Upper lobe of right lung (tissue), 1 donor: ENCODE measurements around the gene POLR3F. TPM values are rescaled to one million over a fixed set of nuclear protein-coding genes. Genes with fewer than 3 reads are reported as not detected.
"Not testable (repeated sequence)": the region's sequence is repeated elsewhere in the genome, so short reads cannot be mapped to it uniquely, and the experiment has no call there.

Source experiments
- ATAC-seq: fragments of 200-7000 bp; cut with Tn5 transposase; one replicate; pipeline ENCODE4 v1.9.1; 2020; ENCODE audit warnings: mild to moderate bottlenecking, moderate library complexity
- DNase-seq: peaks from one replicate; pipeline ENCODE4 v3.0.0-alpha.2; 2020
- H3K27ac ChIP-seq: fragments of 200-600 bp; one replicate; pipeline ENCODE4 v1.8.0; 2022
- H3K27me3 ChIP-seq: fragments of 200-600 bp; one replicate; pipeline ENCODE4 v1.8.0; 2022; ENCODE audit warnings: mild to moderate bottlenecking
- H3K36me3 ChIP-seq: fragments of 200-600 bp; one replicate; pipeline ENCODE4 v1.8.0; 2022
- H3K4me1 ChIP-seq: fragments of 200-600 bp; one replicate; pipeline ENCODE4 v1.8.0; 2022
- H3K4me3 ChIP-seq: fragments of 200-600 bp; one replicate; pipeline ENCODE4 v1.8.0; 2022; ENCODE audit warnings: mild to moderate bottlenecking
- H3K9me3 ChIP-seq: fragments of 200-600 bp; one replicate; pipeline ENCODE4 v1.8.0; 2022
- CTCF ChIP-seq: fragments of 200-600 bp; IDR thresholded peaks from one replicate; pipeline ENCODE4 v1.8.0; 2022; ENCODE audit warnings: antibody characterized with exemption
- intact Hi-C: fragments of 100-400 bp; cut with DNase I; formaldehyde crosslinking; loops from one replicate; pipeline ENCODE4 v1.11.0; 2022
- total RNA-seq: library from RNA; stranded (reverse); fragmentation: NEBNext Ultra II Directional; extraction: Animal tissue kit (Norgen Biotek cat#: 25700); gene quantifications from one replicate; pipeline ENCODE4 v1.2.1, GENCODE V29; 2021
- donor health status: DM: no; HTN: yes; CAD: no; lungs with severe emphysema.

Gene POLR3F
- total RNA-seq, 1 donor from 2014 or later = 7.2 TPM

- ATAC-seq (peak; percentile 98), DNase-seq (peak; percentile 99)
- Histone ChIP-seq H3K27ac (peak within 1 kb of the TSS; percentile 96), H3K4me3 (peak within 1 kb of the TSS; percentile 92), H3K27me3 (no peaks in the 10 kb centered on the region), H3K4me1 (peaks cover 14% of the 10 kb centered on the region), H3K36me3 (peaks cover 27% of the 10 kb centered on the region), H3K9me3 (no peaks in the 10 kb centered on the region)
- intact Hi-C loops = no loop called here
- no peak for TF ChIP-seq CTCF
Measured at GRCh38 chr20:18507218-18508191, 40.3 kb downstream of the POLR3F start, which contains the start of gene SEC23B. Gene SEC23B, plus strand, starts transcription at chr20:18507940. Its CDS starts 2,896 bp downstream, at chr20:18510836.

DNA sequence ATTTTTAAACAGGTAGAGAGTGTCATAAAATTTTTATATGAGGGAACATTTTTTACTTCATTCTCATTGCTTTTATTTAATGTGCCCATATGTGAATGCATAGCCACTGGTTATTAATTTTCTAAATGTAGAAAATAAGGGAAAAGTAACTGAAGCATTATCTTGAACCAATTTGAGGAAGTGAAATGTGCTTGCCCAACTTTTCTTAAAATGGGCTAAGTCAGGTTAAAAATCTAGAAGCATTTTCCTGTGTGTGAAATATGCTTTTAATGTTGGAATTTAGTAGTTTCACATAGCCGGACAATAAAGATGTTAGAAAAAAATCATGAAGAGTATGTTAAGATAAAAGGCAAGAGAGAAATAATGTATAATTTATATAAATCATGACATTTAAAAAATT, 44.4 kb downstream of the POLR3F start:
- Histone ChIP-seq H3K9me3 (no peaks in the 10 kb centered on the region), H3K27ac (no peak overlapping the region), H3K4me3 (no peak overlapping the region), H3K36me3 (peaks cover 65% of the 10 kb centered on the region), H3K27me3 (no peaks in the 10 kb centered on the region), H3K4me1 (peaks cover 14% of the 10 kb centered on the region)
- no peak for TF ChIP-seq CTCF
- ATAC-seq (no peak), DNase-seq (no peak)
- intact Hi-C loops = no loop called here

- Histone ChIP-seq H3K27me3 (no peaks in the 10 kb centered on the region), H3K9me3 (no peaks in the 10 kb centered on the region), H3K4me3 (no peak overlapping the region), H3K27ac (no peak overlapping the region), H3K36me3 (peaks cover 74% of the 10 kb centered on the region), H3K4me1 (peaks cover 14% of the 10 kb centered on the region)
- no peak for TF ChIP-seq CTCF
- no peak for DNase-seq
- ATAC-seq = no peak
- intact Hi-C loops = no loop called here
Measured at GRCh38 chr20:18513208-18513607, 46.0 kb downstream of the POLR3F start.

GRCh38 chr20:18514127-18514526, 46.9 kb downstream of the POLR3F start:
- no peaks in the 10 kb centered on the region for H3K27me3 ChIP-seq
- peaks cover 6% of the 10 kb centered on the region for H3K4me1 ChIP-seq
- H3K36me3 ChIP-seq = peaks cover 74% of the 10 kb centered on the region
- no peak overlapping the region for H3K27ac ChIP-seq
- TF ChIP-seq CTCF = no peak
- ATAC-seq (peak; percentile 51), DNase-seq (no peak)
- no peak overlapping the region for H3K4me3 ChIP-seq
- H3K9me3 ChIP-seq = no peaks in the 10 kb centered on the region
- intact Hi-C loops = no loop called here

GRCh38 chr20:18515973-18516372, 48.8 kb downstream of the POLR3F start:
- no peak for DNase-seq
- no peak for TF ChIP-seq CTCF
- Histone ChIP-seq H3K4me1 (peaks cover 4% of the 10 kb centered on the region), H3K9me3 (no peaks in the 10 kb centered on the region), H3K27ac (no peak overlapping the region), H3K4me3 (no peak overlapping the region), H3K36me3 (peaks cover 61% of the 10 kb centered on the region), H3K27me3 (no peaks in the 10 kb centered on the region)
- intact Hi-C loops = no loop called here
- no peak for ATAC-seq

DNA sequence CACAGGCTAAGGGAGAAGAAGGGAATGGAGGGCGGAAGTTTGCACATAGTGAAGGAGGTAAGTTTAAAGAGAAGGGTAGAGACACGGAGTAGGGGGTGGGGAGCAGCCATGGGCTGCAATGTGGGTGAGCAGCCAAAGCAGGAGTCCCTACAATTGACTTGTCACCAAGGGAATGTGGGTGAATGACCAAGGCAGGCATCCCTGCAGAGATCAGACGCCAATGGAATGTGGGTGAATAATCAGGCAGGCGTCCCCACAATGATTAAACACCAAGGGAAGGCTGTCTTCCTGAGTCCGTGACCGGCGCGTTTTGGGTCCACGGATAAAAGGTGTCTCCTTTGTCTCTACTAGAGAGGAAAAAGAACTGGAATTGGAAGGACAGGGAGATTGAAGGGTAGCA, 54.9 kb downstream of the POLR3F start:
- ATAC-seq, H3K4me3 ChIP-seq, intact Hi-C loops, H3K4me1 ChIP-seq, H3K27ac ChIP-seq, H3K9me3 ChIP-seq, H3K27me3 ChIP-seq, DNase-seq: not testable (repeated sequence)
- H3K36me3 ChIP-seq = peaks cover 37% of the 10 kb centered on the region
